Activated T-cell treated with anti-CD3 and anti-CD28 coated beads, Interleukin-2, amount 50 U/mL, for 24 hours (primary cell): ENCODE results near the gene SH3BGRL2.

Experiments used
- DNase-seq: peaks from one replicate; pipeline ENCODE4 v3.0.0-alpha.2; 2020
- H3K27ac Mint-ChIP-seq: 2 replicates; pipeline ENCODE4 v1.8.0; 2020; ENCODE audit warnings: mild to moderate bottlenecking, mixed read lengths
- H3K27me3 Mint-ChIP-seq: 2 replicates; pipeline ENCODE4 v1.8.0; 2020; ENCODE audit warnings: mixed read lengths
- H3K36me3 Mint-ChIP-seq: 2 replicates; pipeline ENCODE4 v1.8.0; 2020; ENCODE audit warnings: low read depth, mixed read lengths
- H3K4me1 Mint-ChIP-seq: 2 replicates; pipeline ENCODE4 v1.8.0; 2020; ENCODE audit warnings: low read depth, mixed read lengths
- H3K4me3 Mint-ChIP-seq: 2 replicates; pipeline ENCODE4 v1.8.0; 2020; ENCODE audit warnings: mild to moderate bottlenecking, moderate library complexity, mixed read lengths
- H3K9me3 Mint-ChIP-seq: 2 replicates; pipeline ENCODE4 v1.8.0; 2020; ENCODE audit warnings: mixed read lengths

SH3BGRL2 gene

GRCh38 chr6:79684876-79685275, 53.7 kb downstream of the SH3BGRL2 start:
- no peak for DNase-seq
- H3K27me3 Mint-ChIP-seq: no peaks in the 10 kb centered on the region
- peaks cover 11% of the 10 kb centered on the region for H3K4me1 Mint-ChIP-seq
- no peaks in the 10 kb centered on the region for H3K36me3 Mint-ChIP-seq
- no peak overlapping the region for H3K27ac Mint-ChIP-seq
- H3K4me3 Mint-ChIP-seq: no peak overlapping the region
- no peaks in the 10 kb centered on the region for H3K9me3 Mint-ChIP-seq

- H3K27me3 Mint-ChIP-seq: no peaks in the 10 kb centered on the region
- peaks cover 10% of the 10 kb centered on the region for H3K4me1 Mint-ChIP-seq
- H3K36me3 Mint-ChIP-seq: no peaks in the 10 kb centered on the region
- no peak overlapping the region for H3K4me3 Mint-ChIP-seq
- no peak for DNase-seq
- no peak overlapping the region for H3K27ac Mint-ChIP-seq
- H3K9me3 Mint-ChIP-seq: no peaks in the 10 kb centered on the region
These were observed 55.7 kb downstream of the SH3BGRL2 start for GRCh38 chr6:79686707-79687309.

GRCh38 chr6:79687759-79688158, 56.6 kb downstream of the SH3BGRL2 start:
- no peak for DNase-seq
- H3K4me1 Mint-ChIP-seq: peaks cover 10% of the 10 kb centered on the region
- H3K36me3 Mint-ChIP-seq: no peaks in the 10 kb centered on the region
- H3K27me3 Mint-ChIP-seq: no peaks in the 10 kb centered on the region
- H3K27ac Mint-ChIP-seq: peak overlapping the region; percentile 33
- H3K4me3 Mint-ChIP-seq: no peak overlapping the region
- H3K9me3 Mint-ChIP-seq: no peaks in the 10 kb centered on the region

- no peak overlapping the region for H3K4me3 Mint-ChIP-seq
- no peaks in the 10 kb centered on the region for H3K9me3 Mint-ChIP-seq
- H3K4me1 Mint-ChIP-seq: peaks cover 20% of the 10 kb centered on the region
- no peak overlapping the region for H3K27ac Mint-ChIP-seq
- no peaks in the 10 kb centered on the region for H3K36me3 Mint-ChIP-seq
- no peaks in the 10 kb centered on the region for H3K27me3 Mint-ChIP-seq
- DNase-seq: no peak
These were observed 63.0 kb downstream of the SH3BGRL2 start for GRCh38 chr6:79694156-79694555.

GRCh38 chr6:79694623-79695343, 63.7 kb downstream of the SH3BGRL2 start:
- Mint-ChIP-seq H3K27me3 (no peaks in the 10 kb centered on the region), H3K4me3 (no peak overlapping the region), H3K27ac (no peak overlapping the region)

GRCh38 chr6:79697430-79697829, 66.3 kb downstream of the SH3BGRL2 start:
- H3K4me3 Mint-ChIP-seq: peak overlapping the region; percentile 3
- no peaks in the 10 kb centered on the region for H3K27me3 Mint-ChIP-seq
- H3K27ac Mint-ChIP-seq: peak overlapping the region; percentile 76
- H3K9me3 Mint-ChIP-seq: no peaks in the 10 kb centered on the region
- no peaks in the 10 kb centered on the region for H3K36me3 Mint-ChIP-seq
- DNase-seq: no peak
- H3K4me1 Mint-ChIP-seq: peaks cover 25% of the 10 kb centered on the region

More at GRCh38 chr6:79694623-79695343, 63.7 kb downstream of the SH3BGRL2 start:
- Mint-ChIP-seq H3K4me1 (peaks cover 22% of the 10 kb centered on the region), H3K36me3 (no peaks in the 10 kb centered on the region), H3K9me3 (no peaks in the 10 kb centered on the region)
- no peak for DNase-seq

GRCh38 chr6:79699606-79700005, 68.5 kb downstream of the SH3BGRL2 start:
- Mint-ChIP-seq H3K27me3 (no peaks in the 10 kb centered on the region), H3K36me3 (no peaks in the 10 kb centered on the region), H3K27ac (no peak overlapping the region), H3K9me3 (no peaks in the 10 kb centered on the region), H3K4me3 (no peak overlapping the region), H3K4me1 (peaks cover 36% of the 10 kb centered on the region)
- DNase-seq: no peak

- no peaks in the 10 kb centered on the region for H3K27me3 Mint-ChIP-seq
- peak; percentile 35 for DNase-seq
- peaks cover 24% of the 10 kb centered on the region for H3K4me1 Mint-ChIP-seq
- no peaks in the 10 kb centered on the region for H3K36me3 Mint-ChIP-seq
- peak overlapping the region; percentile 62 for H3K27ac Mint-ChIP-seq
- H3K9me3 Mint-ChIP-seq: no peaks in the 10 kb centered on the region
- peak overlapping the region; percentile 32 for H3K4me3 Mint-ChIP-seq
These were observed 71.6 kb downstream of the SH3BGRL2 start for GRCh38 chr6:79702691-79703090.

- peaks cover 17% of the 10 kb centered on the region for H3K4me1 Mint-ChIP-seq
- H3K9me3 Mint-ChIP-seq: no peaks in the 10 kb centered on the region
- DNase-seq: no peak
- H3K4me3 Mint-ChIP-seq: no peak overlapping the region
- H3K27me3 Mint-ChIP-seq: no peaks in the 10 kb centered on the region
- H3K27ac Mint-ChIP-seq: no peak overlapping the region
- H3K36me3 Mint-ChIP-seq: no peaks in the 10 kb centered on the region
These were observed 73.1 kb downstream of the SH3BGRL2 start for GRCh38 chr6:79704200-79704599.

GRCh38 chr6:79705456-79705995, 74.4 kb downstream of the SH3BGRL2 start:
- no peak overlapping the region for H3K27ac Mint-ChIP-seq
- H3K4me1 Mint-ChIP-seq: peaks cover 15% of the 10 kb centered on the region
- no peak for DNase-seq
- H3K27me3 Mint-ChIP-seq: no peaks in the 10 kb centered on the region
- no peaks in the 10 kb centered on the region for H3K9me3 Mint-ChIP-seq
- no peak overlapping the region for H3K4me3 Mint-ChIP-seq
- no peaks in the 10 kb centered on the region for H3K36me3 Mint-ChIP-seq

- no peaks in the 10 kb centered on the region for H3K27me3 Mint-ChIP-seq
- no peak overlapping the region for H3K27ac Mint-ChIP-seq
- H3K4me3 Mint-ChIP-seq: no peak overlapping the region
- no peaks in the 10 kb centered on the region for H3K36me3 Mint-ChIP-seq
- H3K9me3 Mint-ChIP-seq: no peaks in the 10 kb centered on the region
- DNase-seq: no peak
- H3K4me1 Mint-ChIP-seq: peaks cover 15% of the 10 kb centered on the region
These were observed 75.4 kb downstream of the SH3BGRL2 start for GRCh38 chr6:79706527-79706926.

GRCh38 chr6:79707621-79708020, 76.5 kb downstream of the SH3BGRL2 start:
- Mint-ChIP-seq H3K4me1 (peaks cover 9% of the 10 kb centered on the region), H3K36me3 (no peaks in the 10 kb centered on the region), H3K4me3 (no peak overlapping the region), H3K27me3 (no peaks in the 10 kb centered on the region), H3K9me3 (no peaks in the 10 kb centered on the region), H3K27ac (no peak overlapping the region)
- DNase-seq: no peak

- H3K27me3 Mint-ChIP-seq: no peaks in the 10 kb centered on the region
- H3K4me1 Mint-ChIP-seq: peaks cover 4% of the 10 kb centered on the region
- H3K4me3 Mint-ChIP-seq: no peak overlapping the region
- no peak for DNase-seq
- H3K27ac Mint-ChIP-seq: no peak overlapping the region
- no peaks in the 10 kb centered on the region for H3K36me3 Mint-ChIP-seq
- no peaks in the 10 kb centered on the region for H3K9me3 Mint-ChIP-seq
These were observed 77.1 kb downstream of the SH3BGRL2 start for GRCh38 chr6:79708095-79708791.

GRCh38 chr6:79710127-79710526, 79.0 kb downstream of the SH3BGRL2 start:
- H3K27ac Mint-ChIP-seq: no peak overlapping the region
- no peak for DNase-seq
- no peak overlapping the region for H3K4me3 Mint-ChIP-seq
- H3K27me3 Mint-ChIP-seq: peaks cover 3% of the 10 kb centered on the region
- H3K4me1 Mint-ChIP-seq: no peaks in the 10 kb centered on the region
- no peaks in the 10 kb centered on the region for H3K9me3 Mint-ChIP-seq
- H3K36me3 Mint-ChIP-seq: no peaks in the 10 kb centered on the region

- Mint-ChIP-seq H3K27ac (no peak overlapping the region), H3K36me3 (no peaks in the 10 kb centered on the region), H3K4me1 (no peaks in the 10 kb centered on the region), H3K4me3 (no peak overlapping the region), H3K9me3 (no peaks in the 10 kb centered on the region), H3K27me3 (peaks cover 5% of the 10 kb centered on the region)
- DNase-seq: no peak
These were observed 80.0 kb downstream of the SH3BGRL2 start for GRCh38 chr6:79711167-79711566.
